HG03066 (cell line): ENCODE measurements around the gene FMN1.

Experiments used
- ATAC-seq: cut with Tn5 transposase; IDR thresholded peaks from one replicate; pipeline ENCODE4 v1.9.1; 2021; ENCODE audit warnings: low read depth; ENCODE audit not compliant: unreplicated experiment

FMN1 gene

DNA sequence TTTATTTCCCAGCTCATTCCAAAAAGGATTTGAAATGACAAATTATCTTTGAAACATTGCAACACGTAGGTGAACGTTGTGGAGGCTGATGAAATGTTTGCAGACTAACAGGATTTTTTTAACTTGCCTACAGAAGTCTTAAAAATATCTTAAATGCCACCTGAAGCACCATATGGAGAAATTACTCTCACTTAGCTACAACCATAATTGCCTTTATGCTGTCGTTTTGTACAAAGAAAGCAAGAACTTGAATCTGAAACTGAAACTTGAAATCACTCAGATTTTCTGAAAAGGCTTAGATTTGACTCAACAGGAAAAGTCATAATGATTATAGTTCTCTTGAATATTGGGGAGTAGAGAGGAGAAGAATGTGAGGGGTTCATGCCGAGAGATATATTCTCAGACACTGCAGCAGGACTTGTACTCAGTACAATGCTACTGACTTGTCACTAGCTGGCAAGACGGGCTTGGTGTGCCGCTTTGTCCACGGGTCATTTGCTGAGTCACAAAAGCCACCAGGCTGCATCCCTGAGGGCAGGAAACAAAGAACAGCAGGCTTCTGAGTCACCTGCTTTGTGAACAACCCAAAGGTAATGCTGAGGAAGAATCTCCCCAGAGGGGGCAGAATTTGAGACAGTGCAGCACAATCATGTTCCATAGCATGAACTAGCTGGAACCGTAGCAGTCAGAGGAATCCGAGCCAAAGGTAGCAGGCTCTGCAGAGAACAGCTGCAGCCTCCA, 7.1 kb upstream of the FMN1 start:
- peak; percentile 74 for ATAC-seq

DNA sequence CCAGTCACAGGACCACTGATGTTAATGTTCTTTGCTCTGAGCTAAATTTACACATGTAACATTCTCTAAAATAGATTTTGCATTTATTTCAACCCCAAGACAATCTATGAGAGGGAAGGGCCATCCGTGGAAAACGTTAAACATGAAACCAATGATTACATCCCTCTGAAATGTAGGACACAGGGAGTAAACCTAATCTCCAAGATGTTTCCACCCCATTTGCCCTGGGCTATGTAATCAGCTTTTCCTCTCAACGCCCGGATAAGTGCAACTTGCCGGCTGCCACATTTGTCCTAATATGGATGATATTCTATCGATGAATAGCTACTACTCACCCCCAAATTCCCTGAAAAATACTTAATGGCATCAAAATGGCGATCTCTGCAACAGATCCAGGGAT, 6.4 kb upstream of the FMN1 start:
- no peak for ATAC-seq

DNA sequence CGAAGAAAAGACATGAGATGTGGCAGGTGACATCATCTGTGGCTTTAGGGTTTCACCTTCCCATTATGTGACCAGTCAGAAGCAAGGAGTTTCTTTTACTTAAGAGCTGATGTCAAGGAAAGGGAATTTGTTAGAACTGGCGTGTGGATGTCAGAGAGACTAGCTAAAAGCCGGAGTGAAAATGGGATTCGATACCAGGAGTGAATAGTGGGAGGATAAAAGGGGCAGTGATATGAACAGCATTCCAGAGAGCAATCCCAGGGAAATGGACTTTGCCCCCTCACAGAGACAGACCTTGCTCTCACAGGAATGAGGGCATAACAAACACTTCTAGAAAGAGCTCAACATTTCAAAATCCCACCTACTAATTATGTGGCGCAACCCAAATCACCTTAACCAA, 5.9 kb upstream of the FMN1 start:
- no peak for ATAC-seq

- ATAC-seq: no peak
Measured at GRCh38 chr15:33198541-33198940, 4.0 kb upstream of the FMN1 start.

- no peak for ATAC-seq
Measured at GRCh38 chr15:33197636-33198035, 3.1 kb upstream of the FMN1 start.

GRCh38 chr15:33194237-33194636, 277 bp downstream of the FMN1 start:
- ATAC-seq: no peak

DNA sequence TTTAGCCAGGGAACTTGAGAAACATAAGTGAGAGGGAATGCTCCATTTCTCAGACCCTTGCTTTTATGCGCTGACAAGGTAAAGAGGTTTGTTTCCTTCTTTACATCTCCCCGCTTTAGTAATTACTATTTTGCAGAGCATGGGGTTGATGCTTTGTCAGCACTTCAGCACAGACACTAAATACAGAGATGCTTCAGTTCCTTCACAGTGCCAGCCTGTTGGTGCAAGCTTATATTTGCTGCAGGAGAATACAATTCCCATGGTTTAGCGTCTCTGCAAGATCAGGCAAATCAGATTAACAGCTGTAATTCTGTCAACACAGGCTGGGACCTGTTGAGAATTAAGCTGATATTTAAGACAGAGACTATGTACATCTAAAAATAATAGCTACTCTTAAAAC, 2.9 kb downstream of the FMN1 start:
- ATAC-seq: no peak

DNA sequence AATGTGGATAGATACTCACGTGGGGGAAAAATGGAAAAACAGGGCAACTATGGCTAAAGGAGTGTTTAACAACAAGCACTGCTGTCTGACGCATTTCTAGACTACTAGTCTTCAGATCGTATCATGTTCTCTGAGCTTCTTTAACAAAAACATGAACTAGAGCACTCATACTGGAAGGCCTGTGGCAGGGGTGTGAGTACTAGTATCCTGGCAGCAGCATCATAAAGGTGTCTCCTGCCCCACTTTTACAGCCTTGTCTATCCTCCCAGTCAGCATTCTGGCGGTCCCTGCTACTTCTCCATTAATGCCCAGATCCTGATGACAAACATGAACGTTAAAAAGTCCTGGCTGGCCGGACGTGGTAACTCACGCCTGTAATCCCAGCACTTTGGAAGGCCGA, 4.0 kb downstream of the FMN1 start:
- ATAC-seq: no peak

GRCh38 chr15:33188641-33189257, 5.8 kb downstream of the FMN1 start:
- ATAC-seq: peak; percentile 61

GRCh38 chr15:33188159-33188558, 6.4 kb downstream of the FMN1 start:
- ATAC-seq: no peak

- ATAC-seq: no peak
Measured at GRCh38 chr15:33183334-33183733, 11.2 kb downstream of the FMN1 start.

DNA sequence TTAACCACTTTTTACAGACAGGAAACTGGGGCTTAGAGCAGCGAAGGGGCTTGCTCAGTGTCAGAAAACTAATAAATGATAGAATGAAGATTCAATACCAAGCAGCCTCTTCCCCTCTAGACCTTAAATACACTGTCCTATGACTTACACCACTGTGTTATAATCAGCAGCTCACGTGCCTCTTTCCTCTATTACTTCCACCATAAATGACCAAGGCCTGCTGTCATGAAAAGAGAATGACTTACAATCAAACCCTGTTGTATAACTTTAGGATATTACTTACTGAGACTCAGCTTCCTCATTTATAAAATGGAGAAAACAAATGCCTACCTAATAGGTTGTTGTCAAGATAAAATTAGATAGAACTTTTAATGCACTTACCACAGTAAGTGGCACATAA, 11.6 kb downstream of the FMN1 start:
- no peak for ATAC-seq

DNA sequence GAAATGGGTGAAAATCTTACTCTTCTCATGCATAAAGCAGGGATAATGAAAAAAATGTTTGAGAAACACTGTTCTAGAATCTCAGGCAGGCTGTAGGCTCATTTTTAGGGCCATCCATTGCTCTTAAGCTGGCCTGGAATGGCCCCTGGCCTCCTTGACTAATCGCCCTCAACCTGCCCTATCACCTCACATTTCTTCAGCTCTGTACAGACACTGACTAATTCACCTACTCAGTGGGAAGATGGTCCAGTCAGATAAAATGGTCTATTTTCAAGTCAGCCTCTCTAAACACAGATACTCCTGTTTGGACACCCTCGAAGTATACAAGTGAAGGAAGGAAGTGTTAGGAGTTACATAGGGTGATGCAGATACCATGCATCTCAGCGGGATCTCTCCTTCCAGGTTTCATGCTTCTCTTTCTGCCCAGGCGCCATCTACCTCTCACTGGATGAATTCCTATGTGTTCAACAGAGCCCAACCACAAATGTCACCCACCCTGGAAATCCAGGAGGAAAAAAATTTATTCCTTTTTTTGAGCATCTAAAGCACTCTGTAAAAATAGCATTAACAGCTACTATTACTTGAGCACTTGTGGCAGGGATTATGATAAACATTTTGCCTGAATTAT, 12.1 kb downstream of the FMN1 start:
- no peak for ATAC-seq

GRCh38 chr15:33179874-33180273, 14.6 kb downstream of the FMN1 start:
- no peak for ATAC-seq

DNA sequence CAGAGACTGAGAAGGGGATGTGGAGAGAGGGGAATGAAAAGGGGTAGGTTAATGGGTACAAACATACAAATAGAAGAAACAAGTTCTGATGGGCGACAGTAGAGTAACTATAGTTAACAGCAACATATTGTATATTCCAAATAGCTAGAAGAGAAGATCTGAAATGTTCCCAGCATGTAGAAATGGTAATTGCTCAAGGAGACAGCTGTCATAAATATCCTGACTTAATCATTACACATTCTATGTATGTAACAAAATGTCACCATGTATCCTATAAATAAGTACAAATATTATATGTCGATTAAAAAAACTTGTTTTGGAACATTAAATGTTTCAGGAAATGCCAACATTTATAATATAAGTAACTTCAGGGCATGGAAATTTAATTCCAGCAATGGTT, 23.3 kb downstream of the FMN1 start:
- ATAC-seq: no peak

DNA sequence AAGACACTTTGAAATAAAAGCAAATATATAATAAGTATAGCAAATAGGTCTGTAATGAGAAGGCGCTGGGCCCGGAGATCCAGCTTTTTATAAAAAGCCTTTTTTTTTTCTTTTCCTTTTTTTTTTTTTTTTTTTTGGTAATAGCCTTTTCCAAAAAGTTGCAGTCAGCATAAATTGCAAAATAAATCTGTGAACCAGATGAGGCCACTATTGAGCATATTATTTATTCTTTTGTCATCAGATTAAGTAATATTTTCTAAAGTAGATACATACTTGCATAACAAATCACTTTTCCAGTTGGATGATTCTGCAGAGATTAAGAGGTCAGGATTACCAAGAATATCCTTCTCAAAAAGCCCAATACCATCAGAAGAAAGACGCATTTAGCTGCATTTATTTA, 24.9 kb downstream of the FMN1 start:
- ATAC-seq: no peak

DNA sequence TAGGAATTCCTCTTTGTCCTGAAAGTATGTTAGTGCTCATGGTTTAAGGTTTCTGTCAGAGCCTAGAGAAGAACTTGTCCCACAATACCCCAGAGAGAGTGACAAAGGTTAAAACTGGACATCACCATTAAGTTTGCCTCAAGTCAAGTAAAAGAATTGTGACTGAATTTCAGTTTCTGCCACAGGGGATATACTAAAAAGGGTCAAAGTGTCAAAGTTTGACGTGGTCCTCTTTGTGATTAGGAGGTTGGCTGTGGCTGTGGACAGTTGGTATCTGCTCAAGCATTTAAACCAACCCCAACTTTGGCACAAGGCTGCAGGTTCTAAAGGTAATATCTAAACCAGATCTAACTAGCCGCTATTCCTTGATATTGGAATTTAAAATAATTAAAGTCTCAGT, 26.1 kb downstream of the FMN1 start:
- ATAC-seq: peak; percentile 72

DNA sequence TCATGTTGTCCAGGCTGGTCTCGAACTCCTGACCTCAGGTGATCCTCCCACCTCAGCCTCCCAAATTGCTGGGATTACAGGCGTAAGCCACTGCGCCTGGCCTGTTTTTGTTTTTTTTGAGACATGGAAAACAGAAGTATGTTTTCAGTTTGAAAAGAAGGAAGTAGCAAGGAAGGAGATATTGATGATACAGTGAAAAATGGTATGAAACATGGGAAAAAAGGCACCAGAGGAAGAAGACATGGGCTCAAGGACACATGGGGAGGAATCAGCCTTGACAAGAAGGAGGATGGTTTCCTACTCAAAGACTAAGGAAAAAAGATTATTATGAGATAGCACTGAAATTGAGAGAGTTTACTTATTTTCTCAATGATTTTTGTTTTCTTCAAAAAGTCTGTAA, 30.7 kb downstream of the FMN1 start:
- ATAC-seq: no peak

DNA sequence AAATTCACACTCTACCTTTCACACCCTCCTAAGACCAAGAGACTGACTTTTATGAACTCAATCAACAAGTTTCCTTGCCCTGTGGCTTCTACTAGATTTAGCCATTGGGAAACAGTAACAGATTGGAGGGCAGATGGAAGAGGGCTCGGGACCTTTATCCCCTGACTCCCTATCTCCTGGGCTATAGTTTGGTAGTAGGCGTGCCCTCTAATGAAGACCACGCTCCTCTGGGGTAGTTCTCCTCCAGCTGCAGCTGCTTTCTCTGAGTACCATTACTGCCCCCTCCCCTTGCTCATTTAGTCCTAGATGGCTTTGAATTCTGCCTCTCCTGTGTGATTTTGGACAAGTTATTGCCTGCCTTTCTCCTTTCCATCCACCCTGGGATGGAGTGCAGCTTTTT, 33.3 kb downstream of the FMN1 start:
- no peak for ATAC-seq

DNA sequence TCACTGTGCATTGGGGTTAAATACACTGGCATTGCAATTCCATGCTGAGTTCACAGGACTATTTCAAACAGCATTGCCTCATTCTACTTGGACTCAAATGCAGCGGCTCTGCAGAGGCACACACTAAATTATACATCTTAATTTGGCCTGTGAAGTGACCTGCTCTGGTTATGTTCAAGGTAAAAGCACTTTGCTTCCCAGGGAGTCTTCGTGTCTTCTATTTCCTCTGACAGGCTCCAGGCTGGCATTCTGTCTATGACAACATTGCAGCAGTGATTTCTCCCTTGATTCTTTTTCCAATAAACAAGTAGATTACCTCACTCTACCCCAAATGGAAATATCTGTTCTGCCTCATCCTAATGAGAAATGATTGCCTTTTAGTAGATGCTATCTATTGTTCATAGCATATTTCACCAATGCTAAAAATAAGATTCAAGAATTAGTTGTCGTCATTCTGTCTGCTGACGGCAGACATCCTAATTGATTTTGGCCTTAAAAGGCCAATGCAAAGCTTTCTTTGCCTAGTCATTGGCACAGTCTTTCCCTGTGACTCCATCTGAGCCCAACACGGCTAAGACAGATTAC, 33.8 kb downstream of the FMN1 start:
- no peak for ATAC-seq

DNA sequence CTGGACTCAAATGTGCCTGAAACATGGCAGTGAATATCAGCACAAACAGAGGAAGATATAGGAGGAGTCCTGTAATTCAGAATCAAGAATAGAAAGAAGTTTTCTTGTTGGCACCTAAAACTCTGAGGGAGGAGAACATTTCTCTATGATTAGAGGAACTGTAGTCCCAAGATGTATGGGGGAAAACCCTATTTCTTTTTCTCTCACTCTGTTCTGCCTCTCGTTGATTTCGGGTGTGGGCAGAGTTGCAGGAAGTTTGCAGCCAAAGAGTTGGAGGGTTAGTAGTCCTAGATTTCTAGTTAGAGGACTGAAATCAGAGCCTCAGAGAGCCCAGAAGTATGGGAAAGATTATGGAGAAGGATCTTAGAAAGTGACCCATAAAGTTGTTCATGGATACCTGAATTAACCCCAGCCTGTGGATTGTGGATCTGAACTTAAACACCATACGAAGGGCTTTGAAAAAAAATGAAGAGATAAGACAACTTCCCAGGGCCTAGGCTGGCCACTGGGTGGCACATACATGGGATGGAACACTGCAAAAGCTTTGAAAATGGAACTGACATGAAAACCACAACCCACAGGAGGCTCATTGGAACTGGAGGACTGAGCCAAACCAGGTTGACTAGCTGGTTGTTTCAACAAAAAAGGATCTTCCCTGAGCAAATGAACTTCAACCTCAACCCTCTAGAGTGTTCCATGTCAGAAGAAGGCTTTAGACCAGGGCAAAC, 34.6 kb downstream of the FMN1 start:
- no peak for ATAC-seq
